GM19193 (cell line): ENCODE measurements around the gene CEP112.

Experiments used
- POLR2A ChIP-seq: IDR thresholded peaks from 4 replicates; pipeline ENCODE4 v1.6.1; 2011; ENCODE audit not compliant: insufficient read depth, insufficient read length; ENCODE audit errors: extremely low read depth

The CEP112 gene

DNA sequence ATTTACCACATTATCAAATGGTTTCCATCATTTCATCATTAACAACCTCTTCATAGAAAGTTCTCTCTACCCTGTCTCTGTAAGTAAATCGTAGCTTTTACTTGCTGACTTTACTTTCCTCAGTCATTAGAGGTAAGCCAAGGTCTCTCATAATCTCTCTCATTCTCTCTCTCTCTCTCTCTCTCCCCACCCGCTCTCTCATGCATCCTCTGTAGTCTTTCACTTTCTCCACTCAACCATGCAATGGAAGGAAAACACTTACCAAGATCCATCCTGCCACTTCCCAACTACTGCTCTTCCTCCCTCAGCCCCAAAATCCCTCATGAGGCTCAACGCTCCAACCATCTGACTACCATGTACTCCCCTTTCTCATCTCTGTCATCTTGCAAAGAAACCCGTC, 6.1 kb downstream of the CEP112 start:
- TF ChIP-seq POLR2A, result no peak

DNA sequence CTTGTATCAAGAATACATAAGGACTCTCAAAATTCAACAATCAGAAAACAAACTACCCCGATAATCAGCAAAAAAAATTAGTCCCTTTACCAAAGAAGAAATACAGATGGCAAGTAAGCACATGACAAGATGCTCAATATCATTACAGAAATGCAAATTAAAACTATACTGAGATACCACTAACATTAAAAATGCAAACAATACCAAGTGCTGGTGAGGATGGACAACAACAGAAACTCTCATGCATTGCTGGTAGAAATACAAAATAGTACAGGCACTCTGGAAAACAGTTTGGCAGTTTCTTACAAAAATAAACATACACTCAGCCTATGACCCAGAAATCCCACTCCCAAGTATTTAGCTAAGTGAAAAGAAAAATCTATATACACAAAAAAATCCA, 7.5 kb downstream of the CEP112 start:
- TF ChIP-seq POLR2A, result no peak

DNA sequence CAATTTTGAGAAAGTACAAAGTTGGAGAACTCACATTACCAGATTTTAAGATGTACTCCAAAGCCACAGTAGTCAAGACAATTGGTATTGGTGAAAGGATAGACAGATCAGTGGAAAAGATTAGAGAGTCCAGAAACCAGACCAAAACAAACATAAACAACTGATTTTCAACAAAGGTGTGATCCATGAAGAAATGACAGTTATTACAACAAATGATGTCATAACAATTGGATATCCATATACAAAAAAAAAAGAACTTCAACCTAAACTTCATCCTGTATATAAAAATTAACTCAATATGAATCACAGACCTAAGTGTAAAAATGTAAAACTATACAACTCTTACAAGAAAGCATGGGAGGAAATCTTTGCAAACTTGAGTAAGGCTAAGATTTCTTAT, 8.4 kb downstream of the CEP112 start:
- TF ChIP-seq POLR2A, result no peak

DNA sequence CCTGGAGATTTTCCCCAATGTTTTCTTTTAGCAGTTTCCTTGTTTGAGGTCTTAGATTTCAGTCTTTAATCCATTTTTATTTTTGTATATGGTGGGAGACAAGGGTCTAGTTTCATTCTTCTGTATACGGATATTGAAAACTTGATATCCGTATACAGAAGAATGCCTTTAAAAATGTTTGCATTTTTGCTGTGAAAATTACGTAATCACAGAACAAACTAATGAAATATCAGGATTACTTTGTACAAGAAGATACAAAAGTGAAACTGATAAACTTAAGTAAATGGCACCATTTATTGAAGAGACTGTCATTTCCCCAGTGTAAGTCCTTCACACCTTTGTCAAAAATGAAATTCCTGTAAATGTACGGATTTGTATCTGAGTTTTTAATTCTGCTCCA, 13.3 kb downstream of the CEP112 start:
- no peak for TF ChIP-seq POLR2A

DNA sequence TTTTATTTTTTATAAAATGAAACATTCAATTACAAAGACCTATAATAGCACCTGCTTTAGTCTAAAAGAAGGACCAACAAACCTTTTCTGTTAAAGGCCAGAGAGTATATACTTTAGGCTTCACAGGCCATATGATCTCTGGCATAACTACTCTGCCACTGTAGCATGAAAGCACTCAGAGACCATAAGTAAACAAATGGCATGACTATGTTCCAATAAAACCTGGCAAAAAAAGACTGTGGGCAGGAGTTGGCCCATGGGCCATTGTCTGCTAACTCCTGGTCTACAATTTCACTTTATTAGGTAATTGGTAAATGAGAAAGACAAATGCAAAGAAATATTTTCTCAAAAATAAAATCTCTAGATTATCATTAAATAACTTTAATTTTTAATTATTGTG, 14.9 kb downstream of the CEP112 start:
- TF ChIP-seq POLR2A, result no peak

DNA sequence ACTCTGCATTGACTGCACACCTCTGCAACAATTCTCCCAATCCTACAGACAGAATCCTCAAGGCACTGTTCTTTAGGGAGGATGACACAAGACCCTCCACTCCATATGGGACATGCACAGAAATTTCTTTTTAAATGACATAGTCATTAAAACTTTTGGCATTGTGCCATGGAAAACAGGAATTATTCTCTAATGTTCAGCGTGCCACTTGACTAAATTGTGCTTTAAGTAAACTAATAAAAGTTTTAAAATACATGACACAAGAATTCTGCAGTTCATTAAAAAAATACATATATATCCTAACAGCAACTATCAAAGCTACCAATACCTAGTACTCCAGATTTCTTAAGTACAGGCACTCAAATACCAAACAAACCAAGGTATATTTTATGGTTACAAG, 16.0 kb downstream of the CEP112 start:
- TF ChIP-seq POLR2A, result no peak

DNA sequence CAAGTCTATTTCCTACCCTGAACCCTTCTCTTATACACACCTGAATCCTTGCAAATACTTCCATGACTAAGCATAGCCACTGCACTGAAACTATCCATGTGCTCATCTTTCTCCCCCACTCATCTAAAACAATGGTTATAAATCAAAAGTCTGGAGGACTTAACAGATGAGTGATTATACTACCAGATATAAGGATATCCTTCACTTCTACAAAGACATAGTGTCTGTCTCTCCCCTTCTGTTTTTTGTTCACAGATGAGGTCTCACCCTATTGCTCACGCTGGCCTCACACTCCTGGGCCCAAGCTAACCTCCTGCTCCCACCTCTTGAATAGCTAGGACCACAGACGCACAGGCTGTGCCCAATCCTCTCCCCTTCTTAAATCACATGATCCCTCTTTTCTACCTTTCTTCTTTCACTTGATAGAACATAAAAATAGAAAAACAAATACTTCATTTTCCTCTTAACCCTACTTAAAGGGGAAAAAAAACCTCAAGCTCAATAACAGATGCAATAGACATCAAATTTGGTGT, 19.2 kb downstream of the CEP112 start:
- no peak for TF ChIP-seq POLR2A

DNA sequence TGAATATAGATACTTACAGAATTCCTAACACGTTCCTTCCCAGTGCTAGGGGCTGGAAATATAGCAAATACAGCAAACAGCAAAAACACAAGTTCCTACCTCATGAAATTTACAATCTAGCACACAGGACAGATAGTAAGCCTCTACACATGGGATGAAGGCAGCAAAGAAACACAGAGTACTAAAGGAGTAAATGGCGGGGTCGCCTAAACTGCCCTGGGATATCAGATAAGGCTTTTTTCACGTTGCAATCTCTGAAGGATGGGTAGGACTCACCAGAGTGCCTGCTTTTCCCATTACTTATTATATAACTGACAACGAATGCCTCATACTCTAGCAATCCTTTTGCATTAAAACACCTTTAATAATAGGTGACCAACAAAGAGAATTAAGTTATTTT, 19.8 kb downstream of the CEP112 start:
- TF ChIP-seq POLR2A, result no peak

DNA sequence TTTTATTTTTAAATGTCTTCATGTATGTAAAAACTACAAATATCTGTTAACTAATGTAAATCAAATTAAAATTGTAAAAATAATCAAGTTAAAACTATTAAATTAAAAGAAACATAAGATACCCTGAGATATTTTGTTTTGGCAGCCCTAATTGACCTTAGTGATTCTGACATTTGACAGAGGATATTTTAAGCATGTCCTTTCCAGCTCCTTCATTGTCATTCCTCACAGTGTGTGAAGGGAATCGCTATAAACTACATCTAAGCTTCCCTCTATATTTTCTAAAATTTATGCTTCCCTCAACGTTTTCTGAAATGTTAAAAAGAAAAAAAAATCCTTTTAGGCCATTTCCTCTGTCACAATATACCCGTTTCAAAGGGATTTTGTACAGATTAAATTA, 20.2 kb downstream of the CEP112 start:
- no peak for TF ChIP-seq POLR2A

DNA sequence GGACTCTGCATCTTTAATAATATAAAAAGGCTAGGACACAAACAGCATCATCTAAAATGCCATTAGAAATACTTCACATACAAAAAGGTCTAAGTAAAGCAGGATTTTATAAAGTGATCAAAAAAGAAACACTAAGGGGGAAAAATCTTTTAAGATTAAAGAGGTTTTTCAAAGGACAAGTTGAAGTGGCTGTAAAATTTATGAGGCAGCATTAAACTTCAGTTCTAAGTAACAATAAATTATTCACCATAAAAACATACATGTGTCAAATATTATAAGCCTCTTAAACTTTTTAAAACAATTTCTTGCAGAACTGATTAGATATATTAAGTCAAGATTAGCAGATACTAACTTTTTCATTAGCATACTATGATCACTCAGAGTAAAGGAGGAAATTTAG, 20.8 kb downstream of the CEP112 start:
- TF ChIP-seq POLR2A, result no peak

DNA sequence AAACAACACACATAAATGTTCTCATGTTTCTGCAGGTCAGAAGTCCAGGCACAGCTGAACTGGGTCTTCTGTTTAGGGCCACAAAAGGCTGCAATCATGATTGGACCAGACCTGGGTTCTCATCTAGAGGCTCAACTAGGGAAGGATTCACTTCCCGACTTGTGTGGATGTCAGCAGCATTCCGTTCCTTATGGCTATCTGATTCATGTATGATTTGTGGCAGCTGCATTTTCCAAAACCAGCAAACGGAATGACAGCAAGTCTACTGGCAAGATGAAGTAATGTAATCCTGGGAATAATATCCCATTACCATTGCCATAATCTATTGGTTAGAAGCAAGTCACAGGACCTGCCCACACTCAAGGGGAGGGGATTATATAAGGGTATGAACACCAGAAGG, 22.1 kb downstream of the CEP112 start:
- no peak for TF ChIP-seq POLR2A

DNA sequence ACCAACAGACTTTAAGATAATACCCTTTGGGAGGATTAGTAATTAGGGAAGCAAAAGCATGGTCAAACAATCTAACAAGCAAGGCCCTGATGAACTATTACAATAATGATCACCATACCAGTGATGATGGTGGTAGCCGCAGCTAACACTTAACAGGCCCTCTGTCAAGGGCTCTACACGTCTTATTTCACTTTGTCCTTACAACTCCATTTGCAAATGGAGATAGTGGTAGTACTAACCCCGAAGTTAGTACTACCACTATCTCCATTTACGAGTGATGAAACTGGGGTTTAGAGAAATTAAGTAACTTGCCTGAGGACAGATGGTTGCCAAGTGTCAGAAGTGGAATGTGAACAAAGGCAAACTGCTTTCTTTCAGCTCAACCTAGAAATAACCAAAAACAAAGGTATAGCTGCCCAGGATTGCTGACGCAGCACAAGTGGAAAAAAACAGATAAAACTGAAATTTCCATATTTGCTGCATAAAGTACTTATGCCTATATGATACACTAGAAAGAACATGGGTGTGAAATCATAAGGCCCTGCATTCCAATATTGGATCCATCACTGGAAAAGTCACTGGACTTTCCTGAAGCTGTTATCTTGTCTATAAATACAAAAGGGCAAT, 24.6 kb downstream of the CEP112 start:
- no peak for TF ChIP-seq POLR2A

DNA sequence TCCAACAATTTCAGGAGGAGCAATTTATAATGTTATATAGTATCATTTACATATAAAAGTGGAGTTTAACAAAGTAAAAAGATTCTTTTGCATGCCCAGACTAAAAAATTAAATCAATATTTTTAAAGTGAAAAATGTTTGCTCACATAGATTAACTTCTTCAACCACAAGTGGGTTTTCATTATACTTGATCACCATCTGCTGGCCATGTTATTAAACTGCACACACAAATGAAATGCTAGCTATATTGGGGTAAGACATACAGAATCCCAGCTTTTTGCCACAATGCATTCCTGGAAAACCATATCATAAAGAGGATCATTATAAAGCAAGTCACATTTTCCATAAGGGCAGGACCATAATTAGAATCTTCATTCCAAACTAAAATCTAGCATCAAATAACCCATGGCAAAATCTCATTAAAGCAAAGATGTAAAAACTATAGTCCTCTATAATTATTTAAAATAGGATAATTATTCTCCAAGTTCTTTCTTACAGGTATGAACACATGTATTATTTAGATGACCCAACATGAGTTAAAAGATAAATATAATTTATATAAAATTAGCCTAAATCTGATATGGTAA, 26.3 kb downstream of the CEP112 start:
- TF ChIP-seq POLR2A, result no peak

DNA sequence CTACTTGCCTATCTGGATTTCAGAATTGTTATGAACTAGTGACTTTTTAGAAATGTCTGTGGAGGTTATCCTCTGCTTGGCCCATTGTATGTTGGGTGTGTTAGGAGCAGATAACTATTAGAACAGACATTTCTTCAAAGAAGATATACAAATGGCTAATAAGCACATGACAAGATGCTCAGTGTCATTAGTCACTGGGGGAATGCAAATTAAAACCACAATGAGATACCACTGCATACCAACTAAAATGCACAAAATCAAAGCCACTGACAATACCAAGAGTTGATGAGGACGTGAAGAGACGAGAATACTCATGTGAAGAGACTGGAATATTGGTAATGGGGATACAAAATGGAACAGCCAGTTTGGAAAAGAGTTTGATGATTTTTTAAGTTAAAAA, 39.2 kb downstream of the CEP112 start:
- no peak for TF ChIP-seq POLR2A

DNA sequence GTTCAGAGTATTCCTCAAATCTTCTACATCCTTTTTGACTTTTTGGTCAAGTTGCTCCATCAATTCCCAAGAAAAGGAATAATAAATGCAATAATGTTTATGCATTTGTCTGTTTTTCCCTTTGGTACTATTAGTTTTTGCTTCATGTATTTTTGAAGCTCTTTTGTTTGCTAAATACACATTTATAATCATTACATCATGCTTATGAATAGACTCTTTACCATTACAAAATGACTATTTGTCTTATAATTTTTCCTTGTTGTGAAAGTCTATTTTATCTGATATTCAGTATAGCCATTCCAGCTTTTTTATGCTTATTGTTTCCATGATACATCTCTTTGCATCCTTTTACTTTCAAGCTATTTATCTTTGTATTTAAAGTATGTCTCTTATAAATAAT, 41.2 kb downstream of the CEP112 start:
- no peak for TF ChIP-seq POLR2A

DNA sequence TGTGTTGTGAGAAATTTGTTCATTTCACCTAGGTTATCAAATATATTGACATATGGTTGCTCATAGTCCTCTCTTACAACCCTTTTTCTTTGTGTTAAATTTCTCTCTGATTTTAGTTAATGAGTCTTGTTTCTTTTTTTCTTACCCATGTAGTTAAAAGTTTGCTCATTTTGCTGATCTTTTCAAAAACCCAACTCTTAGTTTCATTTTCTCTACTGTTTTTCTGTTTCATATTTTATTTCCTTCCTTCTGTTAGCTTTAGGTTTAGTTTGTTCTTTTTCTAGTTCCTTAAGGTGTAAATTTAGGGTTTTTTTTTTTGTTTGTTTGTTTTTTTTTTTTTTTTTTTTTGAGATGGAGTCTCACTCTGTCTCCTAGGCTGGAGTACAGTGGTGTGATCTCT, 42.4 kb downstream of the CEP112 start:
- no peak for TF ChIP-seq POLR2A

DNA sequence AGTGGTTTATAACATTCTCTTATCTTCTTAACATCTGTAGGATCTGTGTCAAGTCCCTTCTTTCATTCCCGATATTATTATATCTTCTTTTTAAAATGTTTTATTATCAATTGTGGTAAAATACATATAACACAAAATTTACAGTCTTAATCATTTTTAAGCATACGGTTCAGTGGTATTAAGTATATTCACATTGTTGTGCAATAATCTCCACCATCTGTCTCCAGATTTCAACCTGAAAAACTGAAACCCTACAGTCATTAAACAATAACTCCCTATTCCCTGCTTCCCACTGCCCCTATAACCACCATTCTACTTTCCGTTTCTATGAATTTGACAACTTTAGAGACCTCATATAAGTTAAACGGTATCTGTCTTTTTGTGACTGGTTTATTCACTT, 45.5 kb downstream of the CEP112 start:
- no peak for TF ChIP-seq POLR2A

DNA sequence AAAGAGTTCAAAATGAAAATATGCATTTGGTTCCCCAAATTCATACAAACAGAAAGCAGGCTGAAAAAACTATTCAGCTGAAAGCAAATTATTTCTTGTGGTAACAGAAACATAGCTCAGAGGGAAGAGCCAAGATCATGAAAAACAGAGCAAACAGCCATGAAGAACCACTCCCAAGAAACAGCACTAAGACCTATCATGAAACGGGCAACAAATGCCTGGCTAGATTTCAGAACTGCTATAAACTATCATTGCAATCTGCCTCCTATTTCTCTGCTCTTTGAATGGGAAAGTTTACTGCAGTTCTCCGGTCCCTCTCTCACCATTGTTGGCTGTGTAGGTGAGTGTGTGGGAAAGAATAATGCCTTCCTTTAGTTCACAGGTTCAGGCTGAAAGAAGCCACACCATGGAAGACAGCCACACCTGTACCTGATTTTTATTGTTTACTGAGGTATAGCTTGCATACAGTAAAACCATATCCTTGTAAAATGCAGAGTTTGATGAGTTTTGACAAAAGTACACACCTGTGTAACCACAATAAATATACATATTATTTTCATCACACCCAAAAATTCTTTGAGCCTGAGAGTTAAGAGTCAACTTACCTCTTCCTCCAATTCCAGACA, 48.2 kb downstream of the CEP112 start:
- no peak for TF ChIP-seq POLR2A
